ENCODE results near the gene MT1X.
"Not testable (repeated sequence)": the region's sequence is repeated elsewhere in the genome, so short reads cannot be mapped to it uniquely, and the experiment has no call there.

The MT1X gene

DNA sequence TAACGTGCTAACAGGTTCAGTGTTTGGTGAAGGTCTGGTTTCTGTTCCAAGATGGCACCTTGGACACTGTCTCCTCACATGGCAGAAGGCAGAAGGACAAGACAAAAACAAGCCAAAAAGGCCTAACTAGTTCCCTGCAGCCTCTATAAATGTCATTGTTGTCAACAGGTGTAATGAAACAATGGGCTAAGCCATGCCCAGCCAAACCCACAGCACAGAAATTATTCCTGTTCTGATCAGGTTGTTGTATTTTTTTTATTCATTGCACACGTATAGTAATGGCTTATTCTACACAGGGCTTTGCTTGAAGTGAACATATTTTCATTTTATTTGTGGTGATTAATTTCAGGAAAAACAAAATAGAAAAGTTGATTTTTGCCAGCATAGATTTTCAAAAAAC, 31.5 kb downstream of the MT1X start:
- DNase-seq: no peak

DNA sequence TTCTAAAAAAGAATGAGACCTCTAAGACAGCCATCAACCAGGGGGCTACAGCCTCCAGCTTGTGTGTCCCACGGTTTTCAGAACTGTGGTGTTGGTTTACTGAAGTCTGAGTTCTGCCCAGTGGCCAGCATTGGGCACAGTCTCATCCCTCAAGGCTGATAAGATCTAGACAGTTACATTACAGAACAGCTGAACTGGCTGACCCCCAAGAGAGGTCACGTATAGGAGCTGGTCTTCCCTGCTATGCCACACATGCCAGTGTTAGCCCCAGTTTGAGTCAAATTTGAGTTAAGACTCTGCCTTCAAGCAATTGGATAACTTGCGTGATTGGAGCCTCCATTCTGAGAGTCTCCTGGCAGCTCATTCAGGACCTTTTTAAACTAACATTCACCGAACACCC, 32.9 kb downstream of the MT1X start:
- DNase-seq: no peak

DNA sequence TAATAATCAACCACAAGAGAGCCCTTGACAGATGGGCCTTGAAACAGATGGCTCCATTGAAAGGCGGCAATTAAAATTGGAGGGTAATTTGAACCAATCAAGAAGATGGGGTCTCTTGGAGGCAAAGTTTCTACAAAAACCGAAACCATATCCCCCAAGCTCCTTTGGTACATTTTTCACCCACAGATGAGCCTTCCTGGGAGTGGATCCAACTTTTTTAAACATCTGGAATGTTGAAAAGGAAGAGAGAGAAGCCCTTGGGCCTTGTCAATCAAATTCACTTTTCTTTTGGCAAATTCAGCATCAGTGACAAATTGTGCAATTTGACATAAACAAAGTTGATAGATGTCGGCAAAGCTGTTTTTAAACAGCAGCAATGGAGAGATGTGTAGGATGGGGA, 34.5 kb downstream of the MT1X start:
- DNase-seq: no peak

DNA sequence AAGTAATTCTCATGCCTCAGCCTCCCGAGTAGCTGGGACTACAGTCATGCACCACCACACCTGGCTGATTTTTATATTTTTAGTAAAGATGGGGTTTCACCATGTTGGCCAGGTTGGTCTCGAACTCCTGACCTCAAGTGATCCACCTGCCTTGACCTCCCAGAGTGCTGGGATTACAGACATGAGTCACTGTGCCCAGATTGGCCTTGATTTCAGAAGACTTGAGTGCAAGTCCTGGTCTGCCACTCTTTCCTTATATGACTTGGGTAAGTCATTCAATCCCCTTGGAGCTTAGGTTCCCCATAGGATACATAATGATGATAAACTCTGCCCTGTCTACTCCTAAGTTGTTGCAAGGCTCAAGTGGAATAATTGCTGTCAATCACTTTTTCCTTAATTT, 35.3 kb downstream of the MT1X start:
- not testable (repeated sequence) for DNase-seq

DNA sequence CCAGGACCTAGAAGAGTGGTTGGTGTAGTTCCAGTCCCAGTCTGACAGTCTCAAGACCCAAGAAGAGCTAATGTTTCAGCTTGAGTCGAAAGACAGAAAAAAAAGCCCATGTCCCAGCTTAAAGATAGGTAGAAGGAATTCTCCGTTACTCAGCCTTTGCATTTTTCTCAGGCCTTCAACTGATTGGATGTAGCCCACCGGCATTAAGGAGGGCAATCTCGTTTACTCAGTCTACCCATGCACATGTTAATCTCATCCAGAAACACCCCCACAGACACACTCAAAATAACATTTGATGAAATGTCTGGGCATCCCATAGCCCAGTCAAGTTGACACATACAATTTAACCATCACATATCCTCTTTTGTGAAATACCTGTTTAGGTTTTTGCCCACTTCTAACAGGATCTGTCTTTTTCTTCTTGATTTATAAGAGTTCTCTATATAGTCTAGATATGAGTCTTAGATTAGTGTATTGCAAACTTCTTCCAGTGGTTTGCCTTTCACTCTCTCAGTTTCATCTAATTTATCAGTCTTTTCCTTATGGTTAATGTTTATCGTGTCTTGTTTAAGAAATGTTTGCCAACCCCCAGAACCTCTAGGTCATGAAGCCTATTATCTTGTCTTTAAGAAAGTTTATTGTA, 40.1 kb downstream of the MT1X start:
- DNase-seq: no peak

DNA sequence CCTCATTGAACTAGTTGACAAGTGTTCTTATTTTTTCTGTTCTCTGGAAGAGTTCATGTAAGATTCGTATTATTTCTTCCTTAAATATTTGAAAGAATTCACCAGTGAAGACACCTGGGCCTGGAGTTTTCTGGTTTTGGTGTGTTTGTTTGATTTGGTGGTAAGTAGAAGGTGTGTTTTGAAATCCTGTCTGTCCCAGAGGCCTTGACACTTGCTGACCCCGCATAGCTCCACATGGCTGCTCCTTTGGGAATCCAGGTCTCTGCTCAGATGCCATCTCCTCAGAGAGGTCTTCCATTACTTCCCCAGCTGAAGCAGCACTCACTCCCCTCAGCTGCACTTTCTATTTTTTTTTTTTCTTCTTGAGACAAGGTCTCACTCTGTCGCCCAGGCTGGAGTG, 41.9 kb downstream of the MT1X start:
- DNase-seq: no peak

DNA sequence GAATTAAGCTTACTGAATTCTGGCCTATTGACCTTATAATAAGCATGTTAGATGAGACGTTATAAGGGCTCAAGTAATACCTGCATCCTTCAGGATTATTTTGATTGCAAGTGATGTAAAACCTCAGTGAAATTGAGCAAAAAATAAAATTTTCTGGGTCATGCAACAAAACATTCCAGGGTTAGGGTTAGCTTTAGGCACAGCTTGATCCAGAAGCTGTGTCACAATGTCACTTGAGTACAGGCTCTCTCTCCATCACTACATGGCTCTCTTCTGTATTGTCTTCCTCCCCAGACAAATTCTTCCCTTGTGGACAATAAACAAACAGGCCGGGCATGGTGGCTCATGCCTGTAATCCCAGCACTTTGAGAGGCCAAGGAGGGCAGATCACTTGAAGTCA, 44.0 kb downstream of the MT1X start:
- no peak for DNase-seq

DNA sequence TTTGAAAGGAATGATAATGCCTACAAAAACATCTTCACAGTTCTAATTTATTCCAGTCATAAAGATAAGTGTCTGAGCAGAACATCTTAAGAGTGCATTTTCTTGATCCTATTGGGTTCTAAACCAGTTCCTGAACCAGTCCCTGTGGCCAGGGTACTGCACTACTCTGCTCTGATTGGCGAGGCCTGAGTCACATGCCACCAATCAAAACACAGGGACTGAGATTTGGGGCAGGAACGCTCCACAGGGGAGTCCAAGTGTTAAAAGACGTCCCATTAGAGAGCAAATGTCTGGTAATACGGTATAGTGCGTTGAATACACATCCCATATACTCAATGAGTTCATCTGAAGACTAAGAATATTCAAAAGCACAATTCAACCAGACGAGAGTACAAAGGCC, 44.7 kb downstream of the MT1X start:
- no peak for DNase-seq

DNA sequence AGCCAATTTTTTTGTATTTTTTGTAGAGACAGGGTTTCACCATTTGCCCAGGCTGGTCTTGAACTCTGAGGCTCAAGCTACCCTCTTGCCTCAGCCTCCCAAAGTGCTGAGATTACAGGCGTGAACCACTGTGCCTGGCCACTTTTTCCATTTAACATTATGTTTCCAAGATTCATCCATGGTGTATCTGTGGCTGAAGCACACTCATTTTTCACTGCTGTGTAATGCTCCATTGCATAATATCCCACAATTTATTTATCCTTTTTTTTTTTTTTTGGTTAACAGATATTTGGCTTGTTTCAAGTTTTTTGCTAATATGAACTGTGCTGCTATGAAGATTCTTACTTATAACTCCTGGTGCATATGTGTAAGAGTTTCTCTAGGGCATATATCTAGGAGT, 45.8 kb downstream of the MT1X start:
- no peak for DNase-seq

DNA sequence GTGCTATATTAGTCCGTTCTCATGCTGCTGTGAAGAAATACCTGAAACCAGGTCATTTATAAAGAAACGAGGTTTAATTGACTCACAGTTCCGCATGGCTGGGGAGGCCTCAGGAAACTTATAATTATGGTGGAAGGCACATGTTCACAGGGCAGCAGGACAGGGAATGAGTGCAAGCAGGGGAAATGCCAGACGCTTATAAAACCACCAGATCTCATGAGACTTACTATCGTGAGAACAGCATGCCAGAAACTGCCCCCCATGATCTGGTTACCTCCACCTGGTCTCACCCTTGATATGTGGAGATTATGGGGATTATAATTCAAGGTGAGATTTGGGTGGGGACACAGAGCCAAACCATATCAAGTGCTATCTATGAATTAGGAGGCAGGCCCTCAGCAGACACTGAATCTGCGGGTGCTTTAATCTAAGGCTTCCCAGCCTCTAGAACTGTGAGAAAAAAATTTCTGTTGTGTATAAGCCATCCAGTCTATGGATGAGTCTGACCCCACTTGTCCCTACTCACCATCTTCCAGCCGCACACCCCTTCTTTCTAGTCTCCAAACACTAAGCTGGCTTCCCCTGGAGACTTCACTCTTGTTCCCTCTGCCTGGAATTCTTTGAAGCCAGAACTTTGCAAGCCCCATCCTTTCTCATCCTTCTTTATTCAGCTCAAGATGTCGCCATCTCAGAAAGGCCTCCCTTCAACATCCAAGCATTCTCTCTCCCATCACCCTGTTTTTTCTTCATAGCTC, 46.9 kb downstream of the MT1X start:
- no peak for DNase-seq

DNA sequence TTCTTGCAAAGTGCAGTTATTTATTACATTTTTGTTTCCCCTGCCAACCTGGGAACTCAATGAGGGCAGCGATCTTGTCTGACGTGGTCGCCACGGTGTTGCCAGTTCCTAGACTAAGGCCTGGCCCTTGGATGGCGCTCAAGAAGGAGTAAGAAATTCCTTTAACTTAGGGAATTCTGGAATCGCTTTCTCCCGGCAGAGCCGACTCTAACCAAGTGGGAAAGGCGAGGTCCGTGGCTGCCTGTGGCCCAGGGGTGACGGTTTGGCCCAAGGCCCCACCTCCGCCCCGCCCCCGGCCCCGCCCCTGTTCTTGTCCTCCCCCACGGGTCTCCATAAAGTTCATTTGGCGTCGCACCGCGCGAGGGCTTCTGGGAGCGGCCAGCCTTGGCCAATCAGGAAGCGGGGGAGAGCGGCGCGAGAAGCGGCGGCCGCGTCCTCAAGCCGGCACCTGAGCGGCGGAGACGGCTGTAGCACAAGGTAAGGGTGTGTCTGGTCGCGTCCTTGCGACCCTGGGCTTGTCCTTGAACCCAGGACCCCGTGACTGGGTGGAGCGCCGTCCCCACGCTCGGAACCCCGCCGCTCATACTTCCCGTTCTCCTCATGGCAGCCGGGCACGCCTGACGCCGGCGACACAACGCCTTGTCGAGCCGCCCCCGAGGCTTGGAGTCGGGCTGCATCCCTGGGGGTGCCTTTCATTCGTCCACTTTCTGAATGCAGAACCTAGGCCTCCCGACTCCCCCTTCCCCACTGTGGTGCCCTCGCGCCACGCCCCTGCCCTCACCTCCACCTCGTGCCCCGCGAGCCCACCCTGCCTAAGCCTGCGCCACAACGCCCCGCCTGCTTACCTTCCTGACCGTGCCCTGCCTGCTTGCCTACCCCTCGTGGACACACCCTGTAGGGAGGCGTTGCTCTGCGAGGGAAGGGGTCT, 47.7 kb downstream of the MT1X start, which contains the start of gene NUP93:
TSS of gene NUP93 (plus strand) at position 395 of the 928 bp plus-strand sequence. CDS start 18,119 bp downstream, outside the sequence.
- peak; percentile 91 for DNase-seq

DNA sequence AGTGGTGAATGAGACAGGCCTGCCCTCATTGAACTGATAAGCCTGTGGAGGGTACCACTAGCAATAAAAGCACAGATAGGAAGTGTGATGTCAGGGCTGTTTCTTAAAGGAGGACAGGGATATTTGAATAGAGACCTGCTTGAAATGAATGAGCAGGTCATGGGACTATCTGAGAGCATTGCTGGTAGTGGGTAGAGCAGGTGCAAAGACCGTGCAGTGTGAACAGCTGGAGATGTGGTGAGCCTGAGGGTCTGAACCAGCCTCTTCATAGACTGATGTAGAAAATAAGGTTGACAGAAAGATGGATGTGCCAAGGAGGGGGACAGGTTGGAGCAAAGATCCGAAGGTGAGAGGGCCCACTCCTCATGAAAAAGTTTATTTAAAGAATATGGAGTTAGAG, 50.1 kb downstream of the MT1X start:
- DNase-seq: no peak

DNA sequence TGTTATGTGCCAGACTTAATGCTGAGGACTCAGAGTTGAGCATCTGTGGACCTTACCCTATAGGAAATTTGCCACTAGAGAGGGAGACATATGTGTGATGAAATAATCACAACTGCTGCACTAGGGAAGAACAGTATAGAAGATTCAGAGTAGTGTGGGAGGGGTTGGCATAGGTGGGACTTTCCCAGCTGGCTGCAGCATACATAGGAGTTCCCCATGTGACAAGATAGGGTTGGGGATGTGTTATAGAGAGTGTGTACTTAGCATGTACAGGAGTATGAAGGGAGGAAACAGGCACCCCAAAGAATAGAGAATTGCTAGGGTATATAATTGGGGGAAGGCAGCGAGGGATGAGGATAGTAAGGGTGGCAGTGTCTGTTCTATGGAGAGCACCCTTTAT, 50.6 kb downstream of the MT1X start:
- no peak for DNase-seq

Data from CD4-positive, alpha-beta T cell treated with Interleukin-21 for 1 hour (primary cell).